HCT116 (cell line): ENCODE measurements around the gene ARHGAP28. TPM values are rescaled to one million over a fixed set of nuclear protein-coding genes. Genes with fewer than 3 reads are reported as not detected.

ENCODE experiments used
- ATAC-seq: fragments of 200-7000 bp; cut with Tn5 transposase; 2 replicates; pipeline ENCODE4 v1.9.1; 2020; ENCODE audit warnings: mild to moderate bottlenecking, moderate library complexity
- BruUV-seq: library from RNA; stranded (reverse); fragments of 400-500 nt; replicated peaks from 2 replicates; lab custom pipeline; 2021; lab: Mats Ljungman, UMichigan
- CTCF ChIA-PET: fragments of 300-600 bp; sonication (Branson Sonifier 250); formaldehyde crosslinking; loops from one replicate; lab custom pipeline; 2021; ENCODE audit warnings: antibody characterized with exemption; lab: Charles Lee
- POLR2A ChIA-PET: fragments of 300-600, 350-600 bp; sonication (Branson Sonifier 250); formaldehyde crosslinking; loops from one replicate; lab custom pipeline; 2021; ENCODE audit warnings: antibody characterized with exemption; lab: Charles Lee
- RAD21 ChIA-PET, 2 experiments: fragments of 300-600 bp; sonication (Branson Sonifier 250); formaldehyde crosslinking; loops; one replicate each; lab custom pipeline; 2023; ENCODE audit warnings: low total read pairs in 2 of 2; ENCODE audit not compliant: uncharacterized antibody in 2 of 2, unreplicated experiment in 2 of 2, low non-redundant PET in 1 of 2; lab: Charles Lee
- DNase-seq: peaks from one replicate; pipeline ENCODE4 v3.0.0-alpha.2; 2010; ENCODE audit warnings: low read depth, low spot score
- H2AFZ ChIP-seq: fragments of 200-600 bp; shearing (Covaris generic), sonication (generic); 2 replicates; pipeline ENCODE4 v1.6.1; 2017; ENCODE audit warnings: low read depth, mixed run types, mixed read lengths, antibody characterized with exemption, low read length; ENCODE audit not compliant: poor library complexity, severe bottlenecking
- H3K27ac ChIP-seq: 2 replicates; pipeline ENCODE4 v1.5.1; 2012; ENCODE audit warnings: low read depth, low read length
- H3K27me3 ChIP-seq: fragments of 200-600 bp; sonication (generic); 2 replicates; pipeline ENCODE4 v1.6.1; 2016; ENCODE audit warnings: mixed run types, low read length, mixed read lengths; ENCODE audit not compliant: insufficient read depth
- H3K36me3 ChIP-seq, 2 experiments: fragments of 200-500 bp in 1 of 2; fragments of 200-600 bp in 1 of 2; sonication (Bioruptor generic) in 1 of 2; sonication (generic) in 1 of 2; 2 replicates each; pipeline versions ENCODE4 v1.5.1 to v1.6.1; 2014 to 2016; ENCODE audit warnings: low read length in 2 of 2, inconsistent platforms in 1 of 2, mixed read lengths in 1 of 2, mixed run types in 1 of 2; ENCODE audit not compliant: insufficient read depth in 2 of 2, control insufficient read depth in 1 of 2
- H3K4me1 ChIP-seq, 2 experiments: fragments of 200-600 bp in 1 of 2; sonication (generic) in 1 of 2; 2 replicates each; pipeline versions ENCODE4 v1.5.1 to v1.6.1; 2012 to 2017; ENCODE audit warnings: low read length in 2 of 2, inconsistent platforms in 1 of 2, mild to moderate bottlenecking in 1 of 2, mixed read lengths in 1 of 2, mixed run types in 1 of 2, moderate library complexity in 1 of 2; ENCODE audit not compliant: insufficient read depth in 2 of 2, control insufficient read depth in 1 of 2
- H3K4me2 ChIP-seq: fragments of 200-600 bp; sonication (generic); 2 replicates; pipeline ENCODE4 v1.6.1; 2017; ENCODE audit warnings: mixed run types, low read length, mixed read lengths
- H3K4me3 ChIP-seq, 2 experiments: fragments of 200-600 bp in 1 of 2; sonication (generic) in 1 of 2; replicated peaks in 1 of 2; 2 replicates each; pipeline ENCODE4 v1.5.1; 2011 to 2016; ENCODE audit warnings: low read length in 2 of 2, control low read depth in 1 of 2, low read depth in 1 of 2, mild to moderate bottlenecking in 1 of 2, mixed read lengths in 1 of 2, mixed run types in 1 of 2
- H3K79me2 ChIP-seq: fragments of 200-600 bp; sonication (generic); 2 replicates; pipeline ENCODE4 v1.6.1; 2017; ENCODE audit warnings: mild to moderate bottlenecking, mixed run types, low read length, moderate library complexity, mixed read lengths; ENCODE audit not compliant: insufficient read depth
- H3K9ac ChIP-seq: fragments of 200-600 bp; sonication (generic); 2 replicates; pipeline ENCODE4 v1.6.1; 2016; ENCODE audit warnings: low read length, mixed read lengths
- H3K9me2 ChIP-seq: fragments of 200-600 bp; sonication (generic), shearing (Covaris generic); 2 replicates; pipeline ENCODE4 v1.6.1; 2017; ENCODE audit warnings: mixed run types, mild to moderate bottlenecking, moderate library complexity; ENCODE audit not compliant: insufficient read depth
- H3K9me3 ChIP-seq, 2 experiments: fragments of 200-500 bp in 1 of 2; fragments of 200-600 bp in 1 of 2; sonication (Bioruptor generic) in 1 of 2; sonication (generic) in 1 of 2; 2 replicates each; pipeline ENCODE4 v1.6.1; 2014 to 2017; ENCODE audit warnings: low read length in 2 of 2, mixed read lengths in 2 of 2, inconsistent platforms in 1 of 2, low read depth in 1 of 2, mild to moderate bottlenecking in 1 of 2, mixed run types in 1 of 2, moderate library complexity in 1 of 2; ENCODE audit not compliant: control insufficient read depth in 1 of 2, insufficient read depth in 1 of 2
- H4K20me1 ChIP-seq: fragments of 200-600 bp; sonication (generic), shearing (Covaris generic); 2 replicates; pipeline ENCODE4 v1.6.1; 2017; ENCODE audit warnings: mixed run types, mild to moderate bottlenecking, moderate library complexity; ENCODE audit not compliant: insufficient read depth
- ATF3 ChIP-seq: IDR thresholded peaks from 2 replicates; pipeline ENCODE4 v1.6.1; 2012
- CBX3 ChIP-seq: IDR thresholded peaks from 2 replicates; pipeline ENCODE4 v1.6.1; 2012; ENCODE audit warnings: low read depth
- CEBPB ChIP-seq: IDR thresholded peaks from 2 replicates; pipeline ENCODE4 v1.6.1; 2012; ENCODE audit warnings: low read depth
- EGR1 ChIP-seq: IDR thresholded peaks from 2 replicates; pipeline ENCODE4 v1.6.1; 2012; ENCODE audit warnings: low read depth
- EZH2 ChIP-seq: fragments of 200-600 bp; sonication (generic); IDR thresholded peaks from 2 replicates; pipeline ENCODE4 v1.6.1; 2017; ENCODE audit warnings: antibody characterized with exemption, mixed run types
- EZH2phosphoT487 ChIP-seq: fragments of 200-600 bp; IDR thresholded peaks from 2 replicates; pipeline ENCODE4 v1.6.1; 2018; ENCODE audit warnings: antibody characterized with exemption, borderline replicate concordance
- MAX ChIP-seq: IDR thresholded peaks from 2 replicates; pipeline ENCODE4 v1.6.1; 2012
- POLR2A ChIP-seq: IDR thresholded peaks from 2 replicates; pipeline ENCODE4 v1.7.0; 2011; ENCODE audit warnings: borderline replicate concordance; ENCODE audit not compliant: insufficient read depth, insufficient read length; ENCODE audit errors: extremely low read depth
- POLR2AphosphoS5 ChIP-seq: IDR thresholded peaks from 2 replicates; pipeline ENCODE4 v1.6.1; 2011; ENCODE audit warnings: mild to moderate bottlenecking, low read depth, low read length, moderate library complexity
- RAD21 ChIP-seq: IDR thresholded peaks from 2 replicates; pipeline ENCODE4 v1.6.1; 2012; ENCODE audit warnings: low read depth, mild to moderate bottlenecking
- SIN3A ChIP-seq: IDR thresholded peaks from 2 replicates; pipeline ENCODE4 v1.6.1; 2012; ENCODE audit warnings: low read depth
- SP1 ChIP-seq: IDR thresholded peaks from 2 replicates; pipeline ENCODE4 v1.6.1; 2012; ENCODE audit warnings: low read depth
- SRF ChIP-seq: IDR thresholded peaks from 2 replicates; pipeline ENCODE4 v1.6.1; 2012; ENCODE audit warnings: low read depth
- ZFX ChIP-seq: fragments of 450-650 bp; IDR thresholded peaks from 2 replicates; pipeline ENCODE4 v1.6.1; 2017
- ZNF274 ChIP-seq: fragments of 200-500 bp; sonication (Bioruptor generic); IDR thresholded peaks from 2 replicates; pipeline ENCODE4 v1.6.1; 2014; ENCODE audit warnings: mild to moderate bottlenecking, low read depth, low read length, inconsistent platforms
- intact Hi-C: fragments of 100-400 bp; cut with micrococcal nuclease; formaldehyde crosslinking; loops from 2 replicates; pipeline ENCODE4 v1.10.0; 2022
- total RNA-seq: library from RNA; stranded (reverse); gene quantifications from one replicate; pipeline ENCODE4 v1.2.1, GENCODE V29; 2021; ENCODE audit not compliant: unreplicated experiment
- TF ChIP-seq, protein P1 (sequence below), 3 experiments: fragments of 200-600 bp in 1 of 3; sonication (generic) in 1 of 3; IDR thresholded peaks in 2 of 3; conservative IDR thresholded peaks in 1 of 3; 2 replicates each; pipeline ENCODE4 v1.5.1; 2012 to 2017; ENCODE audit warnings: low read depth in 2 of 3, low read length in 2 of 3, antibody characterized with exemption in 1 of 3, borderline replicate concordance in 1 of 3, control low read depth in 1 of 3, mild to moderate bottlenecking in 1 of 3, mixed read lengths in 1 of 3, mixed run types in 1 of 3, moderate library complexity in 1 of 3; ENCODE audit not compliant: insufficient read depth in 1 of 3

The ARHGAP28 gene
- total RNA-seq, 1 experiment from 2014 or later, result not detected

DNA sequence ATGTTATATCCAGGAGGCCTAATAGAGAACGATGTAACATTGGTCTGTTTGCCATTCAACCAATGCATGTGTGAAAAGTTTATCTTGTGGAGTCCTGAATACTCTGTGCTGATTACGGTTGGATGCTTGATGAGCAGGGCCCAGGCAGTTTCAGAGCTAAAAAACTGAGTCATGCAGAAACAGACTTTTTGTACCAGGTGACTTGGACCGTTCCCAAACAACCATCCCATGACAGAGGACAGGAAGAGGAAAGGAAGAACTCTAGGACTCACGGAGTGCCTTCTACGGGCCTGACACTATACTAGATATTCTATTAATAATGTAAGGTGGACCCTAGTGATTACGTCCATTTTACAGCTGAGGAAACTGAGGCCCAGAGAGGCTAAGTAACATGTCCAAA is 142.1 kb downstream of the ARHGAP28 start:
- ATAC-seq, result no peak
- H3K9ac ChIP-seq, result no peak overlapping the region
- H3K27ac ChIP-seq, result no peak overlapping the region
- no peaks in the 10 kb centered on the region for H3K79me2 ChIP-seq
- H3K4me2 ChIP-seq, result no peak overlapping the region
- H4K20me1 ChIP-seq, result no peaks in the 10 kb centered on the region
- no peaks in the 10 kb centered on the region for H3K4me1 ChIP-seq
- no peaks in the 10 kb centered on the region for H3K9me2 ChIP-seq
- TF ChIP-seq ZNF274 (no peak), SP1 (no peak), EZH2phosphoT487 (no peak), EZH2 (no peak), SIN3A (no peak), ZFX (no peak), POLR2AphosphoS5 (no peak), CBX3 (no peak), CEBPB (no peak), MAX (no peak), EGR1 (no peak), POLR2A (no peak), SRF (no peak), RAD21 (no peak), ATF3 (no peak)
- TF ChIP-seq, protein P1, sequence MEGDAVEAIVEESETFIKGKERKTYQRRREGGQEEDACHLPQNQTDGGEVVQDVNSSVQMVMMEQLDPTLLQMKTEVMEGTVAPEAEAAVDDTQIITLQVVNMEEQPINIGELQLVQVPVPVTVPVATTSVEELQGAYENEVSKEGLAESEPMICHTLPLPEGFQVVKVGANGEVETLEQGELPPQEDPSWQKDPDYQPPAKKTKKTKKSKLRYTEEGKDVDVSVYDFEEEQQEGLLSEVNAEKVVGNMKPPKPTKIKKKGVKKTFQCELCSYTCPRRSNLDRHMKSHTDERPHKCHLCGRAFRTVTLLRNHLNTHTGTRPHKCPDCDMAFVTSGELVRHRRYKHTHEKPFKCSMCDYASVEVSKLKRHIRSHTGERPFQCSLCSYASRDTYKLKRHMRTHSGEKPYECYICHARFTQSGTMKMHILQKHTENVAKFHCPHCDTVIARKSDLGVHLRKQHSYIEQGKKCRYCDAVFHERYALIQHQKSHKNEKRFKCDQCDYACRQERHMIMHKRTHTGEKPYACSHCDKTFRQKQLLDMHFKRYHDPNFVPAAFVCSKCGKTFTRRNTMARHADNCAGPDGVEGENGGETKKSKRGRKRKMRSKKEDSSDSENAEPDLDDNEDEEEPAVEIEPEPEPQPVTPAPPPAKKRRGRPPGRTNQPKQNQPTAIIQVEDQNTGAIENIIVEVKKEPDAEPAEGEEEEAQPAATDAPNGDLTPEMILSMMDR (IDR thresholded peaks at IDR 0.05 in 2 of 3, conservative IDR thresholded peaks at IDR 0.05 in 1 of 3; ENCODE audit: borderline replicate concordance in 1 of 3, insufficient read depth in 1 of 3, low read depth in 2 of 3, low read length in 2 of 3), result no peak
- TF ChIP-seq, all 23 proteins: peak for 0
- ChIA-PET POLR2A (no interaction called here), RAD21 (no interaction called here), CTCF (no interaction called here)
- Histone ChIP-seq H3K36me3 (no peaks in the 10 kb centered on the region), H3K27me3 (no peaks in the 10 kb centered on the region), H2AFZ (no peak overlapping the region), H3K9me3 (peaks cover 0 to 38% of the 10 kb centered on the region in 2 experiments; a peak in 2 of 4 replicates), H3K4me3 (no peak overlapping the region)
- no peak for DNase-seq
- no TSS peak for BruUV-seq
- intact Hi-C loops, result no loop called here
